Glutamatergic neuron (in vitro differentiated cells): ENCODE measurements around the gene FASTKD2. TPM values are rescaled to one million over a fixed set of nuclear protein-coding genes. Genes with fewer than 3 reads are reported as not detected.

Experiments
- DNase-seq: peaks from one replicate; pipeline ENCODE4 v3.0.0; 2022
- H3K27ac Mint-ChIP-seq: one replicate; pipeline ENCODE4 v1.8.0; 2020; ENCODE audit warnings: mild to moderate bottlenecking, mixed read lengths, inconsistent platforms; ENCODE audit not compliant: unreplicated experiment
- H3K27me3 Mint-ChIP-seq: one replicate; pipeline ENCODE4 v1.8.0; 2020; ENCODE audit warnings: mild to moderate bottlenecking, moderate library complexity, mixed read lengths, inconsistent platforms; ENCODE audit not compliant: unreplicated experiment
- H3K36me3 Mint-ChIP-seq: one replicate; pipeline ENCODE4 v1.8.0; 2020; ENCODE audit warnings: mild to moderate bottlenecking, mixed read lengths, inconsistent platforms; ENCODE audit not compliant: unreplicated experiment
- H3K4me1 Mint-ChIP-seq: one replicate; pipeline ENCODE4 v1.8.0; 2020; ENCODE audit warnings: mild to moderate bottlenecking, low read depth, mixed read lengths, inconsistent platforms; ENCODE audit not compliant: unreplicated experiment
- H3K4me3 Mint-ChIP-seq: one replicate; pipeline ENCODE4 v1.8.0; 2020; ENCODE audit warnings: mild to moderate bottlenecking, mixed read lengths, inconsistent platforms; ENCODE audit not compliant: unreplicated experiment
- H3K9me3 Mint-ChIP-seq: one replicate; pipeline ENCODE4 v1.8.0; 2020; ENCODE audit warnings: mild to moderate bottlenecking, moderate library complexity, mixed read lengths, inconsistent platforms; ENCODE audit not compliant: unreplicated experiment
- total RNA-seq: library from RNA; stranded (reverse); fragmentation: NEBNext Ultra II Directional; extraction: Animal tissue kit (Norgen Biotek cat#: 25700); gene quantifications from one replicate; pipeline ENCODE4 v1.2.1, GENCODE V29; 2021; ENCODE audit not compliant: unreplicated experiment
- TF ChIP-seq, protein P1 (sequence below): fragments of 200-600 bp; sonication (generic); IDR thresholded peaks from one replicate; pipeline ENCODE4 v1.5.0; 2021; ENCODE audit not compliant: partially characterized antibody, unreplicated experiment

Gene FASTKD2
- total RNA-seq, 1 donor from 2014 or later, result 24.7 TPM

- TF ChIP-seq, protein P1, sequence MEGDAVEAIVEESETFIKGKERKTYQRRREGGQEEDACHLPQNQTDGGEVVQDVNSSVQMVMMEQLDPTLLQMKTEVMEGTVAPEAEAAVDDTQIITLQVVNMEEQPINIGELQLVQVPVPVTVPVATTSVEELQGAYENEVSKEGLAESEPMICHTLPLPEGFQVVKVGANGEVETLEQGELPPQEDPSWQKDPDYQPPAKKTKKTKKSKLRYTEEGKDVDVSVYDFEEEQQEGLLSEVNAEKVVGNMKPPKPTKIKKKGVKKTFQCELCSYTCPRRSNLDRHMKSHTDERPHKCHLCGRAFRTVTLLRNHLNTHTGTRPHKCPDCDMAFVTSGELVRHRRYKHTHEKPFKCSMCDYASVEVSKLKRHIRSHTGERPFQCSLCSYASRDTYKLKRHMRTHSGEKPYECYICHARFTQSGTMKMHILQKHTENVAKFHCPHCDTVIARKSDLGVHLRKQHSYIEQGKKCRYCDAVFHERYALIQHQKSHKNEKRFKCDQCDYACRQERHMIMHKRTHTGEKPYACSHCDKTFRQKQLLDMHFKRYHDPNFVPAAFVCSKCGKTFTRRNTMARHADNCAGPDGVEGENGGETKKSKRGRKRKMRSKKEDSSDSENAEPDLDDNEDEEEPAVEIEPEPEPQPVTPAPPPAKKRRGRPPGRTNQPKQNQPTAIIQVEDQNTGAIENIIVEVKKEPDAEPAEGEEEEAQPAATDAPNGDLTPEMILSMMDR, result no peak
- Mint-ChIP-seq H3K36me3 (no peaks in the 10 kb centered on the region), H3K4me3 (no peak overlapping the region), H3K9me3 (no peaks in the 10 kb centered on the region), H3K4me1 (peaks cover 14% of the 10 kb centered on the region), H3K27ac (no peak overlapping the region), H3K27me3 (no peaks in the 10 kb centered on the region)
- no peak for DNase-seq
Measured at GRCh38 chr2:206790311-206790935, 25.0 kb downstream of the FASTKD2 start.

GRCh38 chr2:206792645-206793044 is 27.2 kb downstream of the FASTKD2 start:
- TF ChIP-seq, protein P1, result no peak
- no peaks in the 10 kb centered on the region for H3K36me3 Mint-ChIP-seq
- H3K9me3 Mint-ChIP-seq, result no peaks in the 10 kb centered on the region
- H3K27me3 Mint-ChIP-seq, result no peaks in the 10 kb centered on the region
- no peak overlapping the region for H3K4me3 Mint-ChIP-seq
- no peak for DNase-seq
- H3K4me1 Mint-ChIP-seq, result peaks cover 11% of the 10 kb centered on the region
- no peak overlapping the region for H3K27ac Mint-ChIP-seq

DNA sequence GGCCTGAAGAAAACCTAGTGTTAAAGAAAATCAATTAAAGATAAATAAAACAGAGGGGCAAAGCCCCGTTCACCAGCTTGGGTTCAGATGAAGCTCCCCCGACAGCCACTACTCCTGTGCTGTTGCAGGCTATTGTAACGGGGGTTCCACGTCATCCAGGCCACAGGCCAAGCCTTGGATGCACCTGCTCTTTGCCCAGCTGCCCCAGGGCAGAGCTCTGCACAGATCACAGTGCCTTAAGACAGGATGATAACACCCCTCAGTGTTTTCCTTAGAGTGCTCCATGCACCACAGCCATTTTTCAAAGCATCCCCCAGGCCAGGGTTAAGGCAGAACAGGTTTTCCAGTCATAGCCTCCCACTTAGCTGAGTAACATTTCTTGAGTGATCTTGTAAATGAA is 32.0 kb downstream of the FASTKD2 start:
- Mint-ChIP-seq H3K4me1 (peaks cover 15% of the 10 kb centered on the region), H3K36me3 (no peaks in the 10 kb centered on the region), H3K27ac (no peak overlapping the region), H3K4me3 (no peak overlapping the region), H3K9me3 (no peaks in the 10 kb centered on the region), H3K27me3 (peaks cover 2% of the 10 kb centered on the region)
- DNase-seq, result no peak
- TF ChIP-seq, protein P1, result no peak

DNA sequence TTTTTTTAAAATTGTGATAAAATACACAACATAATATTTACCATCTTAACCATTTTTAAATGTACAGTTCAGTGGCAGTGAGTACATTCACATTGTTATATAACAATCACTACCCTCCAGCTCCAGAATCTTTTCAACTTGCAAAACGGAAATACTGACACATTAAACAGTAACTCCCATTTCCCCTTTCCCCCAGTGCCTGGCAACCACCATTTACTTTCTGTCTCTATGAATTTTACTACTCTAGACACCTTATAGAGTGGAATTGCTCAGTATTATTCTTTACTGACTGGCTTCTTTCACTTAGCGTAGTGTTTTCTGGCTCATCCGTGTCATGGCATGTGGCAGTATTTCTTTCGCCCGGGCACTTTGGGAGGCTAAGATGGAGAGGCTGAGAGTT is 32.6 kb downstream of the FASTKD2 start:
- no peak overlapping the region for H3K27ac Mint-ChIP-seq
- H3K9me3 Mint-ChIP-seq, result no peaks in the 10 kb centered on the region
- DNase-seq, result no peak

DNA sequence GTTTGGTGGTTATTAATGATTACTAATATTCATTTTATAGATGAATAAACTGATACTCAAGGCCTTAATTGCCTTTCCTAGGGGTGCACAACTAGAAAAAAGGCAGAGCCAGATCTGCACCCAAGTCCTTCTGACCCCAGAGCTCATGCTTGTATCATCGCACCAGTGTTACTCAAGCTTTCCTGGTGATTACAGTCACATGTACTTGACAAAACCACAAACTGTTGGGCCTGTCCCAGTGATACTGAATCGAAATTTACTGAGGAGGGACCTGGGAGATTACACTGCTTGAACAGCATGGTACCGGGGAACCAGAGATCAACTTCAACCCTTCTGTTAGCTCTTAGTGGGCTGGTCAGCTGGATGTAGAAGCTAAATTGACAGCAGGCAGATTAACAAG is 33.7 kb downstream of the FASTKD2 start:
- Mint-ChIP-seq H3K4me3 (no peak overlapping the region), H3K4me1 (peaks cover 23% of the 10 kb centered on the region), H3K27ac (no peak overlapping the region), H3K9me3 (no peaks in the 10 kb centered on the region), H3K36me3 (no peaks in the 10 kb centered on the region), H3K27me3 (peaks cover 2% of the 10 kb centered on the region)
- TF ChIP-seq, protein P1, result no peak
- no peak for DNase-seq

More for the DNA sequence above, 32.6 kb downstream of the FASTKD2 start:
- Mint-ChIP-seq H3K36me3 (no peaks in the 10 kb centered on the region), H3K27me3 (peaks cover 2% of the 10 kb centered on the region), H3K4me1 (peaks cover 17% of the 10 kb centered on the region), H3K4me3 (no peak overlapping the region)
- TF ChIP-seq, protein P1, result no peak
